Renal cortex interstitium (tissue), 11 donors: Measurements from ENCODE around the gene FOXE3. TPM values are rescaled to one million over a fixed set of nuclear protein-coding genes. Genes with fewer than 3 reads are reported as not detected.

Source experiments
- DNase-seq, 11 donors: peaks; one replicate each; pipeline ENCODE4 v3.0.0-alpha.2; 2013; ENCODE audit warnings: low read depth in 9 of 11, low spot score in 4 of 11; ENCODE audit errors: extremely low read depth in 1 of 11
- polyA plus RNA-seq, 3 donors: library from polyadenylated mRNA; unstranded; fragments of 120-200 nt; gene quantifications; one replicate each; pipeline ENCODE4 v1.2.1, GENCODE V29; 2013; ENCODE audit not compliant: insufficient read length in 3 of 3

Gene FOXE3
- polyA plus RNA-seq, 3 donors, result 0.18 to 0.20 (median 0.19) TPM

- DNase-seq, result peak in 9 of 11 donors; percentile 62 to 86 (median 84)
Measured at GRCh38 chr1:47432071-47433036, 16.3 kb downstream of the FOXE3 start.

- DNase-seq, result no peak
Measured at GRCh38 chr1:47433037-47433421, 16.9 kb downstream of the FOXE3 start.

GRCh38 chr1:47433477-47434050 lies 17.5 kb downstream of the FOXE3 start:
- no peak for DNase-seq

GRCh38 chr1:47434051-47434842 lies 18.2 kb downstream of the FOXE3 start:
- DNase-seq, result peak in 1 of 11 donors; percentile 44

DNA sequence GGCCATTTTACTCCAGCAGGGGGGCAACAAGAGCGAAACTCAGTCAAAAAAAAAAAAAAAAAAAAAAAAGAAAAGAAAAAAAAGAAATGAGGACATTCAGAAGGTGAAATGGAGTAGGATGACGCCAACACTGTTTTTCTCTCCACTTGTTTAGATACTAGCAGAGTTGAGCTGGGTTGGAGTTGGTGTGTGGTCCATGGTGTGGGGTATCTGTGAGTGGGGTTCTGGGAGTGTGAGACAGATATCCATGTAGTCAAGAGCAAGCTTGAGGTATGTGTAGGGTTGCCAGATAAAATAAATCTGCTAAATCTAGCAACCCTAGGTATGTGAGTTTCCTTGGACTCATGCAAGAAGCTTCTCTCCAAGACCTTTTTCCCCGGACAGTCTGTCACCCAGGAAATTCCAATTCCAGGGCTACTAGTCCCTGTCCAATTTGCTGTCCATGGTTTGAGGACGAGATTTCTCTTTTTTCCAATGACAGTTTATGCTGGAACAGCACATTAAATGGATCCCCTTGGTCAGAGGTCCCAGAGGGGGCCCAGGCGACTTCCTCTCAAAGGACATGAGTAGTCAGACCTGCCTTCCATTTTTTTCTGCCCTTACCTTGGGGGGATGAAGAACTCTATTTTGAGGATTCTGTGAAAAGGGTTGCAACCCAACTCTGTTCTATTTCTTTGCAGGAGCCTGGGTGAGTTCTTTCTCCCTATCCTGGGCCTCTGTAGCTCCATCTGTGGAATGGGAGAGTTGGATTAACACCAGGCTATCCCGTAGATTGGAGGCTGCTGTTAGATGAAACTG lies 19.6 kb downstream of the FOXE3 start:
- no peak for DNase-seq

- DNase-seq, result peak in 7 of 11 donors; percentile 52 to 79 (median 70)
Measured at GRCh38 chr1:47436304-47436978, 20.4 kb downstream of the FOXE3 start.

DNA sequence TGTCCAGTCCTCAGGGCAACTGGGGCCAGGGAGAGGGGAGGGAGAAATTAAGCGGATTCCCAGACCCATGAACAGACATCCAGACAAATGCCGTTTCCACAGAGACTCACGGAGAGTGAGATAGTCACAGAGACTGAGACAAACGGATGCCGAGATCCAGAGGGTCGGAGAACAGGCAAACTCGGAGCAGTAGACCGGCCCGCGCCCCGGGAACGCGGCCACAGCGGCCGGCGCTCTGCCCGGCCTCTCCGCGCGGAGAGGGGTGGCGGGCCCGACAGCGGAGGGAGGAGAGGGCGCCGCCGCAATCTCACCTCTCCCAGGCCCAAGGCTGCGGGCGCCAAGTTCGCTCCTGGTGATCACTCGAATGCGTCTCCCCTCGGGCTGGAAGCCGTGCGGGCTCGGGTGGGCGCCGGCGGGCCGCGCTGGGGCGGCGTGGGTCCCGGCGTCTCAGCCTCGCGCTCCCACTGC lies 20.9 kb downstream of the FOXE3 start:
- no peak for DNase-seq

DNA sequence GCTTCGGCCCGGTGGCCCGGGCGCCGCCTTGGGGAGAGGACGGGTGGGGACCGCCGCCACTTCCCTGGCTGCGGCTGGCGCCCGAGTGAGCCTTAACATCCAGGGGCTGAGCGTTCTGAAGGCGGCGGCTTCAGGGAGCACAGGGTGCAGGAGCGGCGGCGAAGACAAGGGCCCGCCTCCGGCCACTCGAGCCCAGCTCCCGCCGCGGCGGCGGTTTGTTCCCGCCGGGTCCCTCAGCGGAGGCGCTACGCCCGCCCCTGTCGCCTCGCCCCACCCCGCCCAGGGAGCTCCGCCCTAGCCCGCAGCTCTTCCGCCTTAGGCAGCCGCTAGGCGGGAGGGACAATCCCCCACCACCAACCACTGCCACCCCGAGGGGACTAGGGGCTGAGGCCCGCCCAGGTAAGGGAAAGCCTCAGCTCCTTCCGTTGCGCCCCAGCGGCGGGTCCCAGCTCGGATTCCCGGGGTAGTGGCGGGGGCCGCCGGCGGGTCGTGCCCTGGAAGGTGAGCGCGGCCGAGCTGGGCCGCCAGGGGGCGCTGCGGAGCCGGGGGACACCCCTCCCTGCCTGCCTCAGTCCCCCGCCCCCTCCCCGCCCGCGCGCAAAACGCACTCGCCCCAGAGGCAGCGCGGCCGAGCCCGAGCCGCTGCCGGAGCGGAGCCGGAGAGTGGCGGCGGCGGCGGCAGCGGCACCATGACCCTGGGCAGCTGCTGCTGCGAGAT lies 21.5 kb downstream of the FOXE3 start, which contains the start of gene FOXD2:
TSS of gene FOXD2 (plus strand) at position 598 of the 718 bp plus-strand sequence. CDS start at position 690, 92 bp downstream.
- DNase-seq, result peak in 10 of 11 donors; percentile 66 to 87 (median 86)

DNA sequence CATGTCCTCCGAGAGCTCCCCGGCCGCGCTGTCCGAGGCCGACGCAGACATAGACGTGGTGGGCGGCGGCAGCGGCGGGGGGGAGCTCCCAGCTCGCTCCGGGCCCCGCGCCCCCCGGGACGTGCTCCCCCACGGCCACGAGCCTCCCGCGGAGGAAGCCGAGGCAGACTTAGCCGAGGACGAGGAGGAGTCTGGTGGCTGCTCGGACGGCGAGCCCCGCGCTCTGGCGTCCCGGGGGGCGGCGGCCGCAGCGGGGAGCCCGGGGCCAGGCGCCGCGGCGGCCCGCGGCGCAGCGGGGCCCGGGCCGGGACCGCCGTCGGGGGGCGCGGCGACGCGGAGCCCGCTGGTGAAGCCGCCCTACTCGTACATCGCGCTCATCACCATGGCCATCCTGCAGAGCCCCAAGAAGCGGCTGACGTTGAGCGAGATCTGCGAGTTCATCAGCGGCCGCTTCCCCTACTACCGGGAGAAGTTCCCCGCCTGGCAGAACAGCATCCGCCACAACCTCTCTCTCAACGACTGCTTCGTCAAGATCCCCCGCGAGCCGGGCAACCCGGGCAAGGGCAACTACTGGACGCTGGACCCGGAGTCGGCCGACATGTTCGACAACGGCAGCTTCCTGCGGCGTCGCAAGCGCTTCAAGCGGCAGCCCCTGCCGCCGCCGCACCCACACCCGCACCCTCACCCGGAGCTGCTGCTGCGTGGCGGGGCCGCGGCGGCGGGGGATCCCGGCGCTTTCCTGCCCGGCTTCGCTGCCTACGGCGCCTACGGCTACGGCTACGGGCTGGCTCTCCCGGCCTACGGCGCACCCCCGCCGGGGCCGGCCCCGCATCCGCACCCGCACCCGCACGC lies 22.3 kb downstream of the FOXE3 start:
- no peak for DNase-seq

GRCh38 chr1:47439017-47439818 lies 23.1 kb downstream of the FOXE3 start:
- DNase-seq, result no peak

- DNase-seq, result no peak
Measured at GRCh38 chr1:47439819-47440598, 23.9 kb downstream of the FOXE3 start.

DNA sequence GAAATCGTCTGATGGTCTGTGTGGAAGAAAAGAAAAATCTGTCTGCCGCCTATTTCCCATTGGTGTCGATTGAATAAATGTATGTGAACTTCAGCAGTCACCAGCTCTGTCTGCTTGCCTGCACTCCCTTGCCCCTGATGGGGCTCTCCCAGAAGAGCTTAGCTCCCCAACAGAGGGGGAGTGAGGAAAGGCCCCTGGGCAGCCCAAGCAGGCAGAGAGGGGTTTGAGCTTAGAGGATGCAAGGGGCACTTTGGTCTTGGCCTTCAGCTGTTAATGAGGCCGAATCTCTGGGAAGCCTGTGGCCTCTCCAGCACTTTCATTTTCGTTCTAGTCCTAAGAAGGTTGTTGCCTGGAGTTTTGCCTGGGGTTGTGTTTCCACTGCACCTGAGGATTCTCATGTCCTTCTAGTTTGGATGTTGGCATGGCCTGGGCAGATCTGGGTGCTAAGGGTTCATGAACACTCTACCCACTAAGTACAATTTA lies 24.6 kb downstream of the FOXE3 start:
- no peak for DNase-seq

GRCh38 chr1:47441450-47442106 lies 25.5 kb downstream of the FOXE3 start:
- DNase-seq, result no peak

DNA sequence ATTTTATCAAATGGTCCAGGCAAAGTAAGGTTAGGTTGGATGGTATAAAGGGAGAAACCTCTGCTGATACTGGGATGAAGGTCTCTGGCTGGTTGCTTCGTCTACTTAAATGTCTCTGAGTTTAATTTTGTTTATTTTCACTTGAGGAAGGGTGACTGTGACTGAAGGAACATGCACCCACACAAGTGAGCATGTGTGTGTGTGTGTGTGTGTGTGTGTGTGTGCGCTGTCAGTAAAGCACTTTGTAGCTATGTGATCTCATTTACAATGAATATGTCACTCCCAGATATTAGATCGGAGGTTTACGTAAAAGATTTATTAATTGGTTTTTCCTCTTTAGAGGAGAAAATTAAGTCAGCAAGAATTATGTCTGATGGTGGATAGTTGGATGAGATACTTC lies 26.1 kb downstream of the FOXE3 start:
- DNase-seq, result no peak
